ENCODE measurements around the gene DENND4A.

DNA sequence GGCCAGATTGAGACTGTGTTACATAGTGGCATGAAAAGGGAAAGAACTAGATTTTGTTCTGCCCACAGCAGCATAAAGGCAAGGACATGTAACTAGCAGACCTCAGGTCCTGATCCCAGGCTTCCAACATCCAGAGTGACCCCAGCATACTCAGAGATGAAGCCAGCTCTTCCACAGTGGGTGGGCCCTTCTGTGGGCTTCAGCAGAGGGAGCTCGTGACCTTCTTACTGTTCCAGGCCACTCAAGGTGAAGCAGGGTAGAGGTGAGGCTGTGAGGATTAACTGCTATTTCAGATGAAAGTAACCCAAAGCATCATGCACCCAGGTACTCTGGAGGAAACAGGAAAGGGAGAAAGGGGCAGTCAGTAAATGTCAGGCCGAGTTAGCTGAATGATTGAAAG, 171.3 kb downstream of the DENND4A start:
- TF ChIP-seq ZNF274 (IDR thresholded peaks at IDR 0.05; ENCODE audit: low read depth, low read length): no peak
- TF ChIP-seq YY1 (IDR thresholded peaks at IDR 0.05; ENCODE audit: insufficient read depth, insufficient read length): no peak
- TF ChIP-seq SUZ12 (IDR thresholded peaks at IDR 0.05; ENCODE audit: extremely low read depth, insufficient read depth, insufficient read length): no peak
